IMR-90 (cell line): ENCODE measurements around the gene WIPF1.

Source experiments
- BHLHE40 ChIP-seq: fragments of 150-350 bp; IDR thresholded peaks from 2 replicates; pipeline ENCODE4 v1.6.1; 2016; ENCODE audit warnings: mild to moderate bottlenecking, low read depth, low read length
- CEBPB ChIP-seq: IDR thresholded peaks from 2 replicates; pipeline ENCODE4 v1.6.1; 2012; ENCODE audit warnings: low read depth, low read length, improper control_type of control experiment
- CTCF ChIP-seq: conservative IDR thresholded peaks from 2 replicates; pipeline ENCODE4 v1.5.1; 2012; ENCODE audit warnings: mild to moderate bottlenecking, low read depth, low read length, improper control_type of control experiment
- ELK1 ChIP-seq: fragments of 150-350 bp; IDR thresholded peaks from 2 replicates; pipeline ENCODE4 v1.6.1; 2016; ENCODE audit warnings: low read depth, mild to moderate bottlenecking, low read length, moderate library complexity, borderline replicate concordance
- FOS ChIP-seq: fragments of 150-350 bp; IDR thresholded peaks from 2 replicates; pipeline ENCODE4 v1.6.1; 2016; ENCODE audit warnings: low read depth, low read length
- MAFK ChIP-seq: IDR thresholded peaks from 2 replicates; pipeline ENCODE4 v1.6.1; 2012; ENCODE audit warnings: low read depth, low read length, improper control_type of control experiment
- POLR2A ChIP-seq: IDR thresholded peaks from 2 replicates; pipeline ENCODE4 v1.6.1; 2012; ENCODE audit warnings: mild to moderate bottlenecking, low read depth, low read length
- RAD21 ChIP-seq: IDR thresholded peaks from 2 replicates; pipeline ENCODE4 v1.6.1; 2012; ENCODE audit warnings: low read length, improper control_type of control experiment
- RCOR1 ChIP-seq: IDR thresholded peaks from 2 replicates; pipeline ENCODE4 v1.6.1; 2012; ENCODE audit warnings: mild to moderate bottlenecking, low read length, improper control_type of control experiment; ENCODE audit not compliant: insufficient replicate concordance
- RFX5 ChIP-seq: IDR thresholded peaks from 2 replicates; pipeline ENCODE4 v1.8.0; 2012; ENCODE audit warnings: low read depth, mild to moderate bottlenecking, low read length, moderate library complexity
- SMC3 ChIP-seq: fragments of 150-350 bp; IDR thresholded peaks from 2 replicates; pipeline ENCODE4 v1.6.1; 2016; ENCODE audit warnings: low read depth, mild to moderate bottlenecking, antibody characterized with exemption, low read length, moderate library complexity
- USF2 ChIP-seq: fragments of 150-350 bp; IDR thresholded peaks from 2 replicates; pipeline ENCODE4 v1.6.1; 2017; ENCODE audit warnings: mild to moderate bottlenecking, antibody characterized with exemption, low read length, low read depth

GRCh38 chr2:174643356-174643755 lies 45.8 kb upstream of the WIPF1 start:
- TF ChIP-seq CTCF: no peak
- TF ChIP-seq FOS: no peak
- no peak for TF ChIP-seq CEBPB
- no peak for TF ChIP-seq RCOR1
- no peak for TF ChIP-seq POLR2A
- TF ChIP-seq RFX5: no peak
- no peak for TF ChIP-seq SMC3
- TF ChIP-seq USF2: no peak
- TF ChIP-seq RAD21: no peak
- TF ChIP-seq MAFK: no peak
- no peak for TF ChIP-seq ELK1
- TF ChIP-seq BHLHE40: no peak
